Adrenal gland (tissue), 5 donors: ENCODE data around the gene PNLDC1.

Experiments used
- CTCF ChIP-seq, 6 experiments: fragments of 450-650 bp in 4 of 6; fragments of 200-600 bp in 2 of 6; sonication (generic) in 1 of 6; IDR thresholded peaks; 1 replicate in 5 of 6; 2 replicates in 1 of 6; pipeline versions ENCODE4 v1.5.1 to v1.8.0; 2016 to 2021; ENCODE audit warnings: antibody characterized with exemption in 6 of 6, mild to moderate bottlenecking in 2 of 6, moderate library complexity in 1 of 6
- POLR2A ChIP-seq, 2 donors: fragments of 450-650 bp; IDR thresholded peaks; one replicate each; pipeline ENCODE4 v1.6.1; 2017; ENCODE audit warnings: antibody characterized with exemption in 2 of 2, mild to moderate bottlenecking in 2 of 2, moderate library complexity in 1 of 2
- donor health status: DM: no; HTN: no; CAD: no.

- TF ChIP-seq POLR2A (IDR thresholded peaks at IDR 0.05) = no peak
- no peak for TF ChIP-seq CTCF (IDR thresholded peaks at IDR 0.05)
Observed at GRCh38 chr6:159769470-159769869, 30.6 kb upstream of the PNLDC1 start.
